ENCODE measurements around the gene SPPL2B.

DNA sequence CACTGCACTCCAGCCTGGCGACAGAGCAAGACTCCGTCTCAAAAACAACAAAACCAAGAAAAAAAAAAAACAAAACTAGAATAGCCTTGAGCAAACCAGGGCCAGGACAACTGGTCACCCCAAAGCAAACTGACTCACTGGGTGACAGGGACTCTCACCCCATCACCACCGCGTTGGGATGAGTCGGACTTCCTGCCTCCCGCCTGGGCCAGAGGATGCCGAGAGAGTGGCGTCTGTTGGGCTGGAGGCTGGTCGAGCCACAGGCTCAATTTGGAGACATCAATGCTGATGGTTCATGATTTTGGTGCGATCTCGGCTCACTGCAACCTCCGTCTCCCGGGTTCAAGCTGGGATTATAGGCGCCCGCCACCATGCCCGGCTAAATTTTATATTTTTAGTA is 43.2 kb downstream of the SPPL2B start:
- TF ChIP-seq, protein P1, sequence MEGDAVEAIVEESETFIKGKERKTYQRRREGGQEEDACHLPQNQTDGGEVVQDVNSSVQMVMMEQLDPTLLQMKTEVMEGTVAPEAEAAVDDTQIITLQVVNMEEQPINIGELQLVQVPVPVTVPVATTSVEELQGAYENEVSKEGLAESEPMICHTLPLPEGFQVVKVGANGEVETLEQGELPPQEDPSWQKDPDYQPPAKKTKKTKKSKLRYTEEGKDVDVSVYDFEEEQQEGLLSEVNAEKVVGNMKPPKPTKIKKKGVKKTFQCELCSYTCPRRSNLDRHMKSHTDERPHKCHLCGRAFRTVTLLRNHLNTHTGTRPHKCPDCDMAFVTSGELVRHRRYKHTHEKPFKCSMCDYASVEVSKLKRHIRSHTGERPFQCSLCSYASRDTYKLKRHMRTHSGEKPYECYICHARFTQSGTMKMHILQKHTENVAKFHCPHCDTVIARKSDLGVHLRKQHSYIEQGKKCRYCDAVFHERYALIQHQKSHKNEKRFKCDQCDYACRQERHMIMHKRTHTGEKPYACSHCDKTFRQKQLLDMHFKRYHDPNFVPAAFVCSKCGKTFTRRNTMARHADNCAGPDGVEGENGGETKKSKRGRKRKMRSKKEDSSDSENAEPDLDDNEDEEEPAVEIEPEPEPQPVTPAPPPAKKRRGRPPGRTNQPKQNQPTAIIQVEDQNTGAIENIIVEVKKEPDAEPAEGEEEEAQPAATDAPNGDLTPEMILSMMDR (IDR thresholded peaks at IDR 0.05): no peak
- TF ChIP-seq POLR2A (IDR thresholded peaks at IDR 0.05): no peak

Data from body of pancreas (tissue), 4 donors.